H1 (cell line): ENCODE data around the gene DLL1. TPM values are rescaled to one million over a fixed set of nuclear protein-coding genes. Genes with fewer than 3 reads are reported as not detected.

Experiments
- CTCF ChIA-PET: fragments of 300-600 bp; sonication (Branson Sonifier 250); formaldehyde crosslinking; loops from one replicate; lab custom pipeline; 2021; ENCODE audit not compliant: partially characterized antibody; lab: Charles Lee
- POLR2A ChIA-PET: fragments of 300-600 bp; sonication (Branson Sonifier 250); formaldehyde crosslinking; loops from one replicate; lab custom pipeline; 2021; ENCODE audit warnings: inconsistent platforms; ENCODE audit not compliant: partially characterized antibody; lab: Charles Lee
- DNase-seq, 2 experiments: peaks; one replicate each; pipeline versions ENCODE4 v3.0.0 to v3.0.0-alpha.2; 2010 to 2022; ENCODE audit warnings: low spot score in 2 of 2, low read depth in 1 of 2, mixed read lengths in 1 of 2
- FAIRE-seq: peaks from 2 replicates; lab custom pipeline; 2011; peaks lifted over from hg19 to GRCh38; lab: Jason Lieb, UNC
- H2AFZ ChIP-seq: 2 replicates; pipeline ENCODE4 v1.8.1; 2012; ENCODE audit warnings: low read length, inconsistent platforms
- H2AK5ac ChIP-seq: 2 replicates; pipeline ENCODE4 v1.6.1; 2013; ENCODE audit warnings: low read depth, low read length
- H2BK120ac ChIP-seq: replicated peaks from 2 replicates; pipeline ENCODE3; 2013; ENCODE audit warnings: low read depth, low read length, inconsistent platforms
- H2BK12ac ChIP-seq: 2 replicates; pipeline ENCODE4 v1.6.1; 2013; ENCODE audit warnings: low read depth, low read length
- H2BK15ac ChIP-seq: 2 replicates; pipeline ENCODE4 v1.6.1; 2013; ENCODE audit warnings: low read length
- H2BK20ac ChIP-seq: 2 replicates; pipeline ENCODE4 v1.6.1; 2013; ENCODE audit warnings: low read length
- H2BK5ac ChIP-seq: 2 replicates; pipeline ENCODE4 v1.6.1; 2013; ENCODE audit warnings: low read depth, low read length
- H3K14ac ChIP-seq: 2 replicates; pipeline ENCODE4 v1.6.1; 2013; ENCODE audit warnings: inconsistent platforms; ENCODE audit not compliant: insufficient read length
- H3K18ac ChIP-seq: 2 replicates; pipeline ENCODE4 v1.6.1; 2013; ENCODE audit warnings: low read length; ENCODE audit errors: extremely low read depth
- H3K23ac ChIP-seq: 2 replicates; pipeline ENCODE4 v1.6.1; 2013; ENCODE audit warnings: inconsistent platforms; ENCODE audit not compliant: insufficient read length
- H3K23me2 ChIP-seq: 2 replicates; pipeline ENCODE4 v1.6.1; 2013; ENCODE audit warnings: low read depth, low read length
- H3K27ac ChIP-seq: 2 replicates; pipeline ENCODE4 v1.6.1; 2011; ENCODE audit warnings: low read depth, low read length, inconsistent platforms
- H3K27me3 ChIP-seq, 4 experiments: replicated peaks in 1 of 4; 1 replicate in 1 of 4; 2 replicates in 3 of 4; pipeline versions ENCODE4 v1.6.1 to v1.8.1; 2011 to 2013; ENCODE audit warnings: low read length in 3 of 4, mild to moderate bottlenecking in 3 of 4, inconsistent platforms in 2 of 4, mixed read lengths in 2 of 4, moderate library complexity in 1 of 4; ENCODE audit not compliant: control insufficient read depth in 3 of 4, insufficient read depth in 3 of 4; ENCODE audit errors: extremely low read depth in 1 of 4
- H3K36me3 ChIP-seq, 4 experiments: 2 replicates each; pipeline versions ENCODE4 v1.6.1 to v1.8.1; 2011 to 2013; ENCODE audit warnings: mild to moderate bottlenecking in 4 of 4, low read length in 3 of 4, moderate library complexity in 2 of 4, control low read depth in 1 of 4, inconsistent platforms in 1 of 4; ENCODE audit not compliant: insufficient read depth in 4 of 4, control insufficient read depth in 2 of 4
- H3K4ac ChIP-seq: replicated peaks from 2 replicates; pipeline ENCODE3; 2013; ENCODE audit warnings: low read length, low read depth, mixed read lengths, inconsistent platforms; ENCODE audit not compliant: insufficient read length
- H3K4me1 ChIP-seq, 4 experiments: replicated peaks in 1 of 4; 1 replicate in 1 of 4; 2 replicates in 3 of 4; pipeline versions ENCODE4 v1.6.1 to v1.8.1; 2011 to 2013; ENCODE audit warnings: low read length in 3 of 4, inconsistent platforms in 2 of 4, mixed read lengths in 1 of 4; ENCODE audit not compliant: insufficient read depth in 4 of 4, control insufficient read depth in 3 of 4
- H3K4me2 ChIP-seq, 2 experiments: 2 replicates each; pipeline versions ENCODE4 v1.6.1 to v1.8.1; 2011 to 2013; ENCODE audit warnings: low read depth in 2 of 2, low read length in 2 of 2, control low read depth in 1 of 2, inconsistent platforms in 1 of 2, mild to moderate bottlenecking in 1 of 2; ENCODE audit not compliant: insufficient read depth in 1 of 2
- H3K4me3 ChIP-seq, 4 experiments: fragments of 200-600, 300-600 bp in 1 of 4; sonication (generic), shearing (Covaris generic), sonication (Bioruptor Twin) in 1 of 4; 2 replicates each; pipeline versions ENCODE4 v1.5.1 to v1.8.1; 2011 to 2016; ENCODE audit warnings: low read length in 4 of 4, low read depth in 3 of 4, control low read depth in 2 of 4, inconsistent platforms in 2 of 4, mild to moderate bottlenecking in 2 of 4, mixed read lengths in 1 of 4, moderate library complexity in 1 of 4; ENCODE audit not compliant: insufficient read depth in 2 of 4; ENCODE audit errors: extremely low read depth in 1 of 4
- H3K56ac ChIP-seq: replicated peaks from 2 replicates; pipeline ENCODE3; 2013; ENCODE audit warnings: low read depth, mild to moderate bottlenecking, mixed read lengths, low read length, inconsistent platforms; ENCODE audit not compliant: insufficient read length
- H3K79me1 ChIP-seq: 2 replicates; pipeline ENCODE4 v1.6.1; 2013; ENCODE audit warnings: low read depth, low read length, control low read depth
- H3K79me2 ChIP-seq, 2 experiments: 2 replicates each; pipeline versions ENCODE4 v1.6.1 to v1.8.1; 2012 to 2013; ENCODE audit warnings: low read length in 2 of 2, mild to moderate bottlenecking in 2 of 2, inconsistent platforms in 1 of 2; ENCODE audit not compliant: insufficient read depth in 2 of 2, control insufficient read depth in 1 of 2
- H3K9ac ChIP-seq, 4 experiments: replicated peaks in 1 of 4; 1 replicate in 1 of 4; 2 replicates in 3 of 4; pipeline versions ENCODE4 v1.6.1 to v1.8.1; 2011 to 2013; ENCODE audit warnings: low read depth in 3 of 4, low read length in 3 of 4, control low read depth in 2 of 4, mild to moderate bottlenecking in 2 of 4, moderate library complexity in 2 of 4, inconsistent platforms in 1 of 4; ENCODE audit errors: extremely low read depth in 1 of 4
- H3K9me3 ChIP-seq, 2 experiments: 2 replicates each; pipeline versions ENCODE4 v1.6.1 to v1.8.1; 2012 to 2013; ENCODE audit warnings: mild to moderate bottlenecking in 2 of 2, moderate library complexity in 2 of 2, control low read depth in 1 of 2, inconsistent platforms in 1 of 2, low read depth in 1 of 2, low read length in 1 of 2, mixed read lengths in 1 of 2; ENCODE audit not compliant: insufficient read depth in 2 of 2
- H4K20me1 ChIP-seq, 2 experiments: replicated peaks in 1 of 2; 2 replicates each; pipeline versions ENCODE3 to v1.8.1; 2011 to 2013; ENCODE audit warnings: inconsistent platforms in 2 of 2, low read length in 2 of 2, mild to moderate bottlenecking in 1 of 2; ENCODE audit not compliant: insufficient read depth in 2 of 2, control insufficient read depth in 1 of 2
- H4K5ac ChIP-seq: 2 replicates; pipeline ENCODE4 v1.6.1; 2013; ENCODE audit warnings: low read length, low read depth, mixed read lengths, inconsistent platforms; ENCODE audit not compliant: insufficient read length
- H4K8ac ChIP-seq: 2 replicates; pipeline ENCODE4 v1.8.0; 2013; ENCODE audit warnings: mild to moderate bottlenecking, moderate library complexity, low read length, inconsistent platforms; ENCODE audit not compliant: insufficient read depth; ENCODE audit errors: extremely low read depth
- H4K91ac ChIP-seq: replicated peaks from 2 replicates; pipeline ENCODE3; 2013; ENCODE audit warnings: low read length, mixed read lengths, inconsistent platforms; ENCODE audit not compliant: insufficient read length
- ASH2L ChIP-seq: fragments of 200-600, 300-600 bp; sonication (generic); IDR thresholded peaks from one replicate; pipeline ENCODE4 v1.7.1; 2017; ENCODE audit warnings: low read length
- BCL11A ChIP-seq, 2 experiments: IDR thresholded peaks; one replicate each; pipeline ENCODE4 v1.6.1; 2011; ENCODE audit warnings: low read depth in 2 of 2, low read length in 2 of 2, mild to moderate bottlenecking in 2 of 2
- EGR1 ChIP-seq: IDR thresholded peaks from 2 replicates; pipeline ENCODE4 v1.6.1; 2011; ENCODE audit warnings: low read depth, low read length, borderline replicate concordance
- FOSL1 ChIP-seq: IDR thresholded peaks from 2 replicates; pipeline ENCODE4 v1.6.1; 2011; ENCODE audit warnings: mild to moderate bottlenecking, low read depth, low read length, moderate library complexity; ENCODE audit not compliant: insufficient read depth
- HDAC6 ChIP-seq: IDR thresholded peaks from one replicate; pipeline ENCODE4 v1.7.1; 2012; ENCODE audit warnings: low read depth, mild to moderate bottlenecking, inconsistent platforms, low read length, moderate library complexity
- JUND ChIP-seq: IDR thresholded peaks from 2 replicates; pipeline ENCODE4 v1.6.1; 2011; ENCODE audit warnings: mild to moderate bottlenecking, improper control_type of control experiment, low read length
- KDM5A ChIP-seq: fragments of 200-600 bp; IDR thresholded peaks from 2 replicates; pipeline ENCODE4 v1.7.1; 2012; ENCODE audit warnings: mild to moderate bottlenecking, low read length, inconsistent platforms, mixed read lengths
- RAD21 ChIP-seq, 2 experiments: IDR thresholded peaks in 1 of 2; conservative IDR thresholded peaks in 1 of 2; 2 replicates each; pipeline ENCODE4 v1.6.1; 2011; ENCODE audit warnings: low read depth in 2 of 2, low read length in 2 of 2, improper control_type of control experiment in 1 of 2, inconsistent platforms in 1 of 2, mild to moderate bottlenecking in 1 of 2, moderate library complexity in 1 of 2
- SRF ChIP-seq: IDR thresholded peaks from 2 replicates; pipeline ENCODE4 v1.6.1; 2011; ENCODE audit warnings: mild to moderate bottlenecking, low read depth, low read length, moderate library complexity
- TCF12 ChIP-seq: IDR thresholded peaks from 2 replicates; pipeline ENCODE4 v1.6.1; 2011; ENCODE audit warnings: low read depth, mild to moderate bottlenecking, low read length
- ZNF274 ChIP-seq: IDR thresholded peaks from 2 replicates; pipeline ENCODE4 v1.7.0; 2012; ENCODE audit warnings: low read length, borderline replicate concordance; ENCODE audit errors: extremely low read depth
- WGBS, 2 experiments: shearing (Covaris generic) in 1 of 2; methylation state at CpG; one replicate each; pipeline versions ENCODE4 v1.1.6 to v1.1.7; 2013 to 2015; ENCODE audit warnings: low lambda C conversion rate in 2 of 2, mixed read lengths in 2 of 2, inconsistent platforms in 1 of 2, low coverage in 1 of 2, missing lambda C conversion rate in 1 of 2; ENCODE audit not compliant: insufficient replicate concordance in 2 of 2, insufficient coverage in 1 of 2, insufficient read length in 1 of 2; ENCODE audit errors: extremely low coverage in 1 of 2, missing lambda C conversion rate in 1 of 2; 5-methylcytosine and 5-hydroxymethylcytosine counted together
- polyA plus RNA-seq, 7 experiments: library from polyadenylated mRNA; depleted of rRNA in 3 of 7; stranded (reverse) in 5 of 7; unstranded in 2 of 7; fragments of >200 nt in 5 of 7; fragments of 200-250 nt in 2 of 7; gene quantifications; 1 replicate in 5 of 7; 2 replicates in 1 of 7; 4 replicates in 1 of 7; pipeline versions ENCODE4 v1.2.1 to v1.2.3, GENCODE V29; 2011 to 2013; ENCODE audit warnings: missing spikeins in 2 of 7, mixed read lengths in 2 of 7
- total RNA-seq: library from RNA; stranded (reverse); fragmentation: NEBNext Ultra II Directional; extraction: Animal tissue kit (Norgen Biotek cat#: 25700); gene quantifications from 2 replicates; pipeline ENCODE4 v1.2.1, GENCODE V29; 2021
- TF ChIP-seq, protein P1 (sequence below): IDR thresholded peaks from 2 replicates; pipeline ENCODE4 v1.6.1; 2012; ENCODE audit warnings: low read length, inconsistent platforms

The DLL1 gene
- total and polyA plus RNA-seq, 2 of the 8 experiments (the other 6 are each of a cell fraction or from before 2014, with no cell fraction given): 1.7 to 3.8 TPM

DNA sequence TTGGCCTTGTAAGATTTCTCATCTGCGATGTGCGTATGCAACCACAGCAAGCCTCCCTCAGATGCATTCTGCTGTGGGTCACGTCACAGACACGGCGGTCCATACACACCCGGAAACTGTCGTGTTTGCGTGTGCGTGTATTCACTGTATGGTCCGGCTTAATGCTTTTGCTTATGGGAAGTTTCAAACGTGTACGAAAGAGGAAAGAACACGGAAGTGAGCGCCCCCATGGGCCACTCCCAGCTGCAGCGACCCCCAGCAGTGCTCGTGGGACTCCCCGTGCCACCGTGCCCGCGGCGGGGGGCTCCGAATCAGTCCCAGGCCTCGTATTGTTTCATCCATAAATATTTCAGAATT lies 10.2 kb downstream of the DLL1 start:
- Histone ChIP-seq H2BK120ac (no peak overlapping the region), H2BK20ac (no peak overlapping the region), H3K9ac (no peak overlapping the region), H2BK15ac (no peak overlapping the region), H2BK5ac (no peak overlapping the region), H2BK12ac (no peak overlapping the region), H4K20me1 (peaks cover 0 to 5% of the 10 kb centered on the region in 2 experiments), H3K36me3 (peaks cover 0 to 20% (median 5%) of the 10 kb centered on the region in 4 experiments; a peak in 3 of 8 replicates), H3K4me3 (no peak overlapping the region), H3K9me3 (no peaks in the 10 kb centered on the region), H3K23me2 (no peaks in the 10 kb centered on the region; the same call in 1 of the 2 replicates), H3K79me1 (no peaks in the 10 kb centered on the region), H3K14ac (no peak overlapping the region), H3K18ac (no peak overlapping the region), H3K23ac (no peak overlapping the region), H3K4me2 (no peak overlapping the region), H3K4ac (no peak overlapping the region), H4K5ac (no peak overlapping the region), H3K56ac (no peak overlapping the region), H3K4me1 (peaks cover 0 to 3% (median 0%) of the 10 kb centered on the region in 4 experiments; a peak in 3 of 7 replicates), H3K27me3 (peaks cover 0 to 12% (median 6%) of the 10 kb centered on the region in 4 experiments; a peak in 5 of 7 replicates), H2AFZ (no peak overlapping the region), H4K91ac (no peak overlapping the region), H4K8ac (no peak overlapping the region), H3K27ac (no peak overlapping the region), H2AK5ac (no peak overlapping the region), H3K79me2 (no peaks in the 10 kb centered on the region)
- POLR2A ChIA-PET: interaction anchor here (2.9 kb wide), 1 partner anchor 10 kb away, joined by 17 read pairs; the partner anchor contains the start of gene DLL1
- CTCF ChIA-PET: interaction anchor here (0.9 kb wide), 1 partner anchor 249 kb away, joined by 3 read pairs; no protein-coding TSS in a partner anchor
- 89% methylated on average over 20 of the region's 23 CpGs; no CpG with 5 or more reads in 1 of the 2 experiments for WGBS, 2 experiments
- DNase-seq (no peak), FAIRE-seq (no peak)
- TF ChIP-seq KDM5A (no peak), TCF12 (no peak), ASH2L (no peak), HDAC6 (no peak), JUND (no peak), ZNF274 (no peak), SRF (no peak), RAD21 (IDR thresholded peaks at IDR 0.05 in 1 of 2, conservative IDR thresholded peaks at IDR 0.05 in 1 of 2; ENCODE audit: low read depth in 2 of 2, low read length in 2 of 2) (no peak), FOSL1 (no peak), BCL11A (IDR thresholded peaks at IDR 0.05; ENCODE audit: low read depth in 2 of 2, low read length in 2 of 2) (no peak), EGR1 (no peak)
- TF ChIP-seq, protein P1, sequence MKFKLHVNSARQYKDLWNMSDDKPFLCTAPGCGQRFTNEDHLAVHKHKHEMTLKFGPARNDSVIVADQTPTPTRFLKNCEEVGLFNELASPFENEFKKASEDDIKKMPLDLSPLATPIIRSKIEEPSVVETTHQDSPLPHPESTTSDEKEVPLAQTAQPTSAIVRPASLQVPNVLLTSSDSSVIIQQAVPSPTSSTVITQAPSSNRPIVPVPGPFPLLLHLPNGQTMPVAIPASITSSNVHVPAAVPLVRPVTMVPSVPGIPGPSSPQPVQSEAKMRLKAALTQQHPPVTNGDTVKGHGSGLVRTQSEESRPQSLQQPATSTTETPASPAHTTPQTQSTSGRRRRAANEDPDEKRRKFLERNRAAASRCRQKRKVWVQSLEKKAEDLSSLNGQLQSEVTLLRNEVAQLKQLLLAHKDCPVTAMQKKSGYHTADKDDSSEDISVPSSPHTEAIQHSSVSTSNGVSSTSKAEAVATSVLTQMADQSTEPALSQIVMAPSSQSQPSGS: no peak
